CD4-positive, CD25-positive, alpha-beta regulatory T cell (primary cell): ENCODE results near the gene CALM3. TPM values are rescaled to one million over a fixed set of nuclear protein-coding genes. Genes with fewer than 3 reads are reported as not detected.
A peak's percentile ranks its signal among the peaks of the same experiment; 100 is the strongest.

Source experiments
- ATAC-seq, 2 donors: fragments of 150-1000 bp; cut with Tn5 transposase; one replicate each; pipeline ENCODE4 v1.10.0; 2021; ENCODE audit warnings: low read depth in 2 of 2, moderate number of reproducible peaks in 2 of 2, moderate library complexity in 1 of 2
- DNase-seq, 3 donors: peaks; one replicate each; pipeline versions ENCODE4 v3.0.0 to v3.0.0-alpha.2; 2012 to 2022; ENCODE audit warnings: mixed read lengths in 1 of 3
- H3K27ac ChIP-seq: one replicate; pipeline ENCODE4 v1.7.0; 2013; ENCODE audit warnings: mild to moderate bottlenecking, low read length; ENCODE audit not compliant: insufficient read depth, poor library complexity, severe bottlenecking
- H3K27me3 ChIP-seq: one replicate; pipeline ENCODE4 v1.7.0; 2013; ENCODE audit warnings: low read length; ENCODE audit not compliant: control insufficient read depth, insufficient read depth
- H3K36me3 ChIP-seq: one replicate; pipeline ENCODE4 v1.7.0; 2013; ENCODE audit warnings: mild to moderate bottlenecking, low read length, moderate library complexity; ENCODE audit not compliant: control insufficient read depth, insufficient read depth
- H3K4me1 ChIP-seq: 2 replicates; pipeline ENCODE4 v1.7.0; 2013; ENCODE audit warnings: mild to moderate bottlenecking, low read length; ENCODE audit not compliant: insufficient read depth, control insufficient read depth, poor library complexity, severe bottlenecking
- H3K4me3 ChIP-seq: one replicate; pipeline ENCODE4 v1.7.0; 2013; ENCODE audit warnings: low read depth, mild to moderate bottlenecking, low read length, moderate library complexity
- H3K9me3 ChIP-seq, 2 experiments: 1 replicate in 1 of 2; 2 replicates in 1 of 2; pipeline ENCODE4 v1.7.0; 2013; ENCODE audit warnings: low read length in 2 of 2, mild to moderate bottlenecking in 1 of 2, moderate library complexity in 1 of 2; ENCODE audit not compliant: control insufficient read depth in 2 of 2
- H3K27ac Mint-ChIP-seq, 3 donors: one replicate each; pipeline ENCODE4 v1.8.0; 2020 to 2022; ENCODE audit warnings: mild to moderate bottlenecking in 3 of 3, mixed read lengths in 3 of 3, moderate library complexity in 2 of 3
- H3K27me3 Mint-ChIP-seq: one replicate; pipeline ENCODE4 v1.8.0; 2022; ENCODE audit warnings: mild to moderate bottlenecking, mixed read lengths
- H3K36me3 Mint-ChIP-seq: one replicate; pipeline ENCODE4 v1.8.0; 2020; ENCODE audit warnings: mixed read lengths
- H3K4me1 Mint-ChIP-seq, 4 donors: one replicate each; pipeline ENCODE4 v1.8.0; 2020 to 2022; ENCODE audit warnings: mixed read lengths in 4 of 4, mild to moderate bottlenecking in 1 of 4
- H3K4me3 Mint-ChIP-seq, 4 donors: one replicate each; pipeline ENCODE4 v1.8.0; 2020 to 2022; ENCODE audit warnings: mild to moderate bottlenecking in 4 of 4, mixed read lengths in 4 of 4, moderate library complexity in 3 of 4
- H3K9me3 Mint-ChIP-seq, 7 donors: one replicate each; pipeline ENCODE4 v1.8.0; 2020 to 2022; ENCODE audit warnings: mixed read lengths in 7 of 7, mild to moderate bottlenecking in 3 of 7, moderate library complexity in 2 of 7
- polyA plus RNA-seq, 4 donors: library from polyadenylated mRNA; unstranded; fragments of 300-500 nt; fragmentation: Illumina TruSeq; gene quantifications; one replicate each; pipeline ENCODE4 v1.2.3, GENCODE V29; 2021
- total RNA-seq: library from RNA; stranded (reverse); gene quantifications from one replicate; pipeline ENCODE4 v1.2.3, GENCODE V29; 2022

CALM3 gene
- total and polyA plus RNA-seq, 5 donors from 2014 or later: 207 to 361 (median 286) TPM

DNA sequence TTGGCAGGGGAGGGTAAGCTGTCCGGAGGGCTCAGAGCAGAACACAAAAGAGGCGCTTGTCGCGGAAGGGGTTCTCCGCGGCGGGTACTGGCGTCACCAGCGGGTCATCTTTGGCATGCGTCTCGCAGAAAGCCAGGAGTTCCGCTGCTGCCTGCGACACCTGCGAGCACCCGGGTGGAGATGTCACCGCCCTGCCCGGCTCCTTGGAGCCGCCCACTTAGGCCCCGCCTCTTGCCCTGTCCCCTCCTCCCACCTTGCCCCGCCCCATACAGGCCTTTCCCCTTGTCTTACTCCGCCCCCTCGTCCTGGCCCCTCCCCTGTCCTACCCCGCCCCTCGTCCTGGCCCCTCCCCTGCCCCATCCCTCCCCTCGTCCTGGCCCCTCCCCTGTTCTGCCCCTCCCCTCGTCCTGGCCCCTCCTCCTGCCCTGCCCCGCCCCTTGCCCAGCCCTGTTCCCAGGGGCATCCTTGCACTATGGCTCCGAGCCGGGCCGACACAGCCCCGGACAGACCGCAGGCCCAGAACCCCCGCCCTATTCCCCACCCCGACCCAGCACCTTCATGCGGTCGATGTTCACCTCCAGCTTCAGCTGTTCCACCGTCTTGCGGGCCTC lies 33.0 kb downstream of the CALM3 start:
- Mint-ChIP-seq H3K36me3 (no peaks in the 10 kb centered on the region), H3K4me3 (peak overlapping the region; percentile 67 to 89 (median 85)), H3K27me3 (peaks cover 10% of the 10 kb centered on the region), H3K4me1 (peaks cover 0 to 36% (median 11%) of the 10 kb centered on the region in 4 donors), H3K9me3 (no peaks in the 10 kb centered on the region), H3K27ac (peak overlapping the region in 2 of 3 donors; percentile 95 to 96)
- Histone ChIP-seq H3K36me3 (no peaks in the 10 kb centered on the region), H3K4me1 (peaks cover 49% of the 10 kb centered on the region), H3K27ac (peak overlapping the region; percentile 73), H3K4me3 (peak overlapping the region; percentile 72), H3K27me3 (no peaks in the 10 kb centered on the region), H3K9me3 (no peaks in the 10 kb centered on the region)
- ATAC-seq (peak; percentile 72 to 73), DNase-seq (peak; percentile 91 to 94 (median 93))

DNA sequence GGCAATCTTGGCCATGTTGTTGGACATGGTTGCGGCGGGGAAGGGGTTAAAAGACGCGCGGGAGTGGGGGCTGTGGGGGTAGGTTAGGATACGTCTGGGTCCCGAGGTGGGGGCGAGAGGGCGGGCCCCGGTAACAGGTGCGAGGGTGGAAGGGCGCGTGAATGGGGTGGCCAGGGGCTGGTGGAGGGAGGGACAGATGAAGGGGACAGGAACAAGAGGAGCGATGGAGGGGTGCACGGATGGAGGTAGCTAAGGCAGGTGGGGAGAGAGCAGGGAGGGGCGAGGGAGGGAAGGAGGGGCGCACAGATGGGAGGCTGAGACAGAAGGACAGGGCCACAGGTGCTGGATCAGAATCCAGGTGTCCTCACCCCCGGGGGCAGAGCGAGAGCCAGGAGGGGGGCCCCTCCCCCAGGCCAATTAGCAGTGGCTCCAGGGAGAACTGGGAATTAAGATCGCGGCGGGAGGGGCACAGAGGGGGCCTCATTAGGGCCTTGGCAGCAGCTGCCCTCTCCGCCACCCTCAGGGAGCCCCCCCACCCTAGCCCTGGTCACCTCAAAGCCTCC lies 33.6 kb downstream of the CALM3 start:
- H3K4me3 Mint-ChIP-seq: peak overlapping the region; percentile 34 to 89 (median 72)
- DNase-seq (no peak), ATAC-seq (no peak)
- Histone ChIP-seq H3K4me1 (peaks cover 55% of the 10 kb centered on the region), H3K4me3 (no peak overlapping the region), H3K27ac (peak overlapping the region; percentile 61), H3K27me3 (peaks cover under 1% of the 10 kb centered on the region), H3K36me3 (no peaks in the 10 kb centered on the region), H3K9me3 (no peaks in the 10 kb centered on the region)
- no peaks in the 10 kb centered on the region for H3K36me3 Mint-ChIP-seq
- no peaks in the 10 kb centered on the region for H3K9me3 Mint-ChIP-seq
- peaks cover 10% of the 10 kb centered on the region for H3K27me3 Mint-ChIP-seq
- peak overlapping the region in 2 of 3 donors; percentile 44 to 91 for H3K27ac Mint-ChIP-seq
- H3K4me1 Mint-ChIP-seq: peaks cover 0 to 31% (median 11%) of the 10 kb centered on the region in 4 donors

DNA sequence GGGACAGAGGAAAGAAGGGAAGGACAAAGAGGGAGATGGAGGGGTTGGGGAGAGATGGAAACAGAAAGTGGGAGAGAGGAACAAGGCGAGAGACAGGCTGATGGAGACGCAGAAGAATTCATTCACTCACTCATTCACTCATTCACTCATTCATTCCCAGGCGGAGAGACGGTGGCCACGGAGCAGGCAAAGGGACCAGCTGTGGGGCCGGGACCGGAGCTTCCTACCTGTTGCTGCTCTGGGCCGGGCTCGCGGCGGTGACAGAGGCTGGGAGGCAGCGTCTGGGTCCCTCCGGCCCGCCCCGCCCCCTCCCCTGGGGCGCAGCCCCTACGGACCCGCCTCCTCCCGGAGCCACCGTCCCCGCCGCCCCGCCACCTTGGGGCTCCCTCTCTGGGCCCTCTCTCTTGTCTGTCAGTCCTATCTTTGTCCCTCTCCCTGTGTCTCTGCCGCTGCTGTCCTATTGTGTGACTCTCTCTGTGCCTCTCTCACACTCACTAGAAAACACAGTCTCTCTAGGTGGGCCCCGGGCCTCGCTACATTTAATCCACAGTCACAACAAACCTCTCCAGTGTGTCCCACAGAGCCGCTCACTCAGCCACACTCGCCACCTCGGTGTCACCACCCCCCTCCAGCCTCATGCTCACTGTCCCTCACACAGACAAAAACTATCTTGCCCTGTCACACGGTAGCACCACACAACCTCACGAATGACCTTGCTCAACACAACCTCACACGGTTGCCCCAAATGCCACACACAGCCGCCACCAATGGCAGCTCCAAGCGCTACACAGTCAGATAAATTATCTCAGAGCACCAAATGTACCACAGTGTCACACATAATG lies 35.0 kb downstream of the CALM3 start, which contains the start of gene GNG8:
GNG8 (minus strand) TSS at position 283 of the 842 bp plus-strand sequence. CDS start 1,520 bp downstream, outside the sequence.
- H3K4me3 ChIP-seq: peak within 1 kb of the TSS; percentile 37
- H3K27me3 ChIP-seq: peaks cover 3% of the 10 kb centered on the region
- H3K36me3 Mint-ChIP-seq: no peaks in the 10 kb centered on the region
- peaks cover 14% of the 10 kb centered on the region for H3K27me3 Mint-ChIP-seq
- peak; percentile 27 to 55 (median 53) for DNase-seq
- peak within 1 kb of the TSS; percentile 52 for H3K27ac ChIP-seq
- H3K4me1 Mint-ChIP-seq: peaks cover 0 to 28% (median 11%) of the 10 kb centered on the region in 4 donors
- peak within 1 kb of the TSS in 2 of 3 donors; percentile 77 to 91 for H3K27ac Mint-ChIP-seq
- H3K4me1 ChIP-seq: peaks cover 57% of the 10 kb centered on the region
- no peaks in the 10 kb centered on the region for H3K9me3 Mint-ChIP-seq
- H3K36me3 ChIP-seq: no peaks in the 10 kb centered on the region
- peak within 1 kb of the TSS; percentile 34 to 82 (median 68) for H3K4me3 Mint-ChIP-seq
- no peaks in the 10 kb centered on the region for H3K9me3 ChIP-seq
- no peak for ATAC-seq

DNA sequence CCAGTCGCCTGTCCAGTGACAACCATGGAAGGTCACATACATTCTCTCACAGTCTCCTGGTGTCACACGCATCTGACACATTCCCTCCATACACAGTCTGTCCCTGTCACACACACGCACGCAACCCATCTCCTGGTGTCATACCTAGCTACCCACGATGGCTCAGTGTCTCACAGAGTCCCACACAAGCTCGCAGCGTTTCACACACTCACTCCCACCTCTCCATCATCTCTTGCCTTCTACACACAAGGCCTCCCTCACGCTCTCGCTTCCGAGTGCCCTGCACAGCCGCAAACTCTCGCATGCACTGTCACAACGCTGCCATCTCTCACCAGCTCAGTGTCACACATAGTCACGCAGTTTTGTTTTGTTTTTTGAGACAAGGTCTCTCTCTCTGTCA lies 36.1 kb downstream of the CALM3 start:
- Histone ChIP-seq H3K9me3 (no peaks in the 10 kb centered on the region), H3K27me3 (peaks cover 3% of the 10 kb centered on the region), H3K27ac (no peak overlapping the region), H3K4me3 (no peak overlapping the region), H3K36me3 (no peaks in the 10 kb centered on the region), H3K4me1 (peaks cover 57% of the 10 kb centered on the region)
- no peak overlapping the region for H3K4me3 Mint-ChIP-seq
- DNase-seq (peak in 1 of 3 donors; percentile 60), ATAC-seq (no peak)
- no peaks in the 10 kb centered on the region for H3K9me3 Mint-ChIP-seq
- H3K27ac Mint-ChIP-seq: no peak overlapping the region
- no peaks in the 10 kb centered on the region for H3K36me3 Mint-ChIP-seq
- peaks cover 24% of the 10 kb centered on the region for H3K27me3 Mint-ChIP-seq
- H3K4me1 Mint-ChIP-seq: peaks cover 0 to 28% (median 11%) of the 10 kb centered on the region in 4 donors

DNA sequence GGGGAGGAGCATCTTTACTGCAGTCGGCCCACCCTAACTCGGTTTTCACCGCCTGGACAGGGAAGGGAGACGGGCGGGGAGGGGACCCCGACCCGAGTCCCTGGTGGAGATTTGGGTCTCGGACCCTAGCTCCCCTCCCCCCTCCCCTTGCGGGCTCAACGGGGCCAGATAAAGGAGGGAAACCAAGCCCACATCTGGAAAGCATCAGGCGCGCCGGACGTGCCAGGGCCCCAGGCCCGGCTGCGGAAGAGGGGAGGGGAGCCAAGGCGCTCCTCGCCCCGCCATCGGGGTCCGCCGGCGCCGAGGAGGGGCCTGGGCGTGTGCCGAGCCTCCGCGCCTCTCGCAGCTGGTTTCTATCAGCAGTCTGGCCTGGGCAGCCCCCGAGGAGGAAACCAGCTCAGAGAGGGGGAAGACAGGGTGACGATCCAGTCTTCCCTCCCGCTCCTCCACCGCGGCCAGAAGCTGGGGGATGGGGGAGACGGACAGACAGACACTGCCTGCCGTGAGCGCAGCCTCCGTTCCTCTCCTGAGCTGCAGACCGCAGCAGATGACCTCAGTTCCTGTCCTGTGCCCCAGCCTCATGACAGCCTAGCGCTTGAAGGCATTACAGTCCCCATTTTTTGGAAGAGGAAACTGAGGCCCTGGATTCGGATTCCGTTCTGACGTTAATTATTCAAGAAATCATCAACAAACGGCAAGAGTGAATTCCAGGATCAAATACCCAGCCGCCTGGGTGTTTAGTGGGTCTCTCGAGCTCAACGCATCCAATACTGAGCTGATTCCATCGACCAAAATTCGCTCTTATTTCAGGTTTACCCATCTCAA lies 38.4 kb downstream of the CALM3 start:
- Histone ChIP-seq H3K4me3 (no peak overlapping the region), H3K27me3 (peaks cover 5% of the 10 kb centered on the region), H3K4me1 (peaks cover 41% of the 10 kb centered on the region), H3K27ac (peak overlapping the region; percentile 65), H3K9me3 (no peaks in the 10 kb centered on the region), H3K36me3 (no peaks in the 10 kb centered on the region)
- ATAC-seq (no peak), DNase-seq (peak in 1 of 3 donors; percentile 48)
- H3K4me1 Mint-ChIP-seq: peaks cover 0 to 10% (median under 1%) of the 10 kb centered on the region in 4 donors
- H3K4me3 Mint-ChIP-seq: peak overlapping the region; percentile 9 to 73 (median 62)
- H3K9me3 Mint-ChIP-seq: no peaks in the 10 kb centered on the region
- H3K27me3 Mint-ChIP-seq: peaks cover 35% of the 10 kb centered on the region
- no peaks in the 10 kb centered on the region for H3K36me3 Mint-ChIP-seq
- no peak overlapping the region for H3K27ac Mint-ChIP-seq

DNA sequence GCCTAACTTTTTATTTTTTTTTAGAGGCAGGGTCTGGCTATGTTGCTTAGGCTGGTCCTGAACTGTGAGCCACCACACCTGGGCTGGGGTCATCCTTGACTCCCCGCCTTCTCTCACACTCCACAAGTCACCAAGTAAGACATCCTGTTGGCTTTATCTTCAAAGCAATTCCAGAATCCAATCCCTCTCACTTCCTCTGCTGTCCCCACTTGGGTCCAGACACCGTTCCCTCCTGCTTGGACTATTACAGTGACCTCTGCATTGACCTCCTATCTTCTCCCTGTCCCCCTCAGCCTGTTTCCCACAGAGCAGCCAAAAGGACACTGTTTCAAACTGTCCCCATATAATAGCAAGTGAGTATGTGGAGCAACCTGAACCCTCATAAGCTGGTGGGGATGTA lies 39.5 kb downstream of the CALM3 start:
- Mint-ChIP-seq H3K9me3 (peaks cover 0 to 2% (median 0%) of the 10 kb centered on the region in 7 donors), H3K36me3 (no peaks in the 10 kb centered on the region), H3K27ac (peak overlapping the region in 1 of 3 donors; percentile 21), H3K4me3 (peak overlapping the region in 3 of 4 donors; percentile 47 to 73 (median 68)), H3K27me3 (peaks cover 44% of the 10 kb centered on the region), H3K4me1 (peaks cover 0 to 2% (median 0%) of the 10 kb centered on the region in 4 donors)
- H3K4me3 ChIP-seq: no peak overlapping the region
- H3K9me3 ChIP-seq: no peaks in the 10 kb centered on the region
- H3K4me1 ChIP-seq: peaks cover 34% of the 10 kb centered on the region
- no peak for ATAC-seq
- no peak for DNase-seq
- H3K36me3 ChIP-seq: no peaks in the 10 kb centered on the region
- no peak overlapping the region for H3K27ac ChIP-seq
- H3K27me3 ChIP-seq: peaks cover 5% of the 10 kb centered on the region

DNA sequence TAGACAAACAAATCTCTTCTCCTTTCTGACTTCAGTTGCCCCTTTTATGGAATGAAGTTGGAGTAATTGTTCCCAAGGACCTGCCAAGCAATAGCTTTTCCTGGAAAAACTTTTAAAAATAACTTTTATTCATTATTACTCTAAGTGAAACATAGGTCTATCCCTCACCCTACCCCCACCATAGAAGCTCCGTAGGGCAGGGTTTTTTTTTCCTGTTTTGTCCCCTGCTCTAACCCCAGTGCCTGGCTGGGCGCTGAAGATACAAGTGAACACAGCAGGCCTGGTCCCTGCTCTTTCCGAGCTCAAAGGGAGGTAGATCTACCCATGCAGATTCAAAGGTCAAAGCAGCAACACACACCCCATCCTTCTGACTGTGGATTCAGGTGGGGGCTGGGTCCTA lies 43.6 kb downstream of the CALM3 start:
- Mint-ChIP-seq H3K36me3 (no peaks in the 10 kb centered on the region), H3K4me1 (peaks cover 0 to 7% (median 6%) of the 10 kb centered on the region in 4 donors), H3K4me3 (no peak overlapping the region), H3K27ac (no peak overlapping the region), H3K9me3 (peaks cover 0 to 15% (median 0%) of the 10 kb centered on the region in 7 donors), H3K27me3 (peaks cover 74% of the 10 kb centered on the region)
- no peak for ATAC-seq
- no peak overlapping the region for H3K27ac ChIP-seq
- no peaks in the 10 kb centered on the region for H3K36me3 ChIP-seq
- H3K4me3 ChIP-seq: no peak overlapping the region
- peaks cover 0 to 3% of the 10 kb centered on the region in 2 experiments for H3K9me3 ChIP-seq
- peaks cover 14% of the 10 kb centered on the region for H3K27me3 ChIP-seq
- DNase-seq: no peak
- H3K4me1 ChIP-seq: peaks cover 11% of the 10 kb centered on the region
